Endothelial cell of umbilical vein (primary cell): ENCODE measurements around the gene UBE3B. TPM values are rescaled to one million over a fixed set of nuclear protein-coding genes. Genes with fewer than 3 reads are reported as not detected.

Source experiments
- BruUV-seq: library from RNA; stranded (reverse); fragments of 400-500 nt; replicated peaks from 2 replicates; lab custom pipeline; 2021; lab: Mats Ljungman, UMichigan
- CTCF ChIA-PET: fragments of 300-600, 350-600 bp; sonication (Branson Sonifier 250); formaldehyde crosslinking; loops from one replicate; lab custom pipeline; 2021; ENCODE audit warnings: antibody characterized with exemption, inconsistent platforms; lab: Charles Lee
- POLR2A ChIA-PET: fragments of 300-600, 350-600 bp; sonication (Branson Sonifier 250); formaldehyde crosslinking; loops from one replicate; lab custom pipeline; 2021; ENCODE audit warnings: antibody characterized with exemption, inconsistent platforms; lab: Charles Lee
- DNase-seq: peaks from one replicate; pipeline ENCODE4 v3.0.0-alpha.2; 2011; ENCODE audit warnings: low read depth, low spot score
- FAIRE-seq: peaks from 2 replicates; lab custom pipeline; 2011; peaks lifted over from hg19 to GRCh38; lab: Jason Lieb, UNC
- H2AFZ ChIP-seq: 2 replicates; pipeline ENCODE4 v1.6.0; 2012; ENCODE audit warnings: low read depth, low read length, control low read depth, inconsistent platforms
- H3K27ac ChIP-seq: 2 replicates; pipeline ENCODE4 v1.5.1; 2011; ENCODE audit warnings: low read depth, mild to moderate bottlenecking, control low read depth, low read length, moderate library complexity; ENCODE audit not compliant: insufficient read depth
- H3K27me3 ChIP-seq, 2 experiments: 2 replicates each; pipeline versions ENCODE4 v1.6.0 to v1.6.1; 2011; ENCODE audit warnings: low read length in 2 of 2, mixed read lengths in 1 of 2; ENCODE audit not compliant: control insufficient read depth in 2 of 2, insufficient read depth in 2 of 2
- H3K36me3 ChIP-seq, 2 experiments: 2 replicates in 1 of 2; 3 replicates in 1 of 2; pipeline ENCODE4 v1.5.1; 2011; ENCODE audit warnings: low read length in 2 of 2, mild to moderate bottlenecking in 1 of 2, moderate library complexity in 1 of 2; ENCODE audit not compliant: control insufficient read depth in 2 of 2, insufficient read depth in 2 of 2; ENCODE audit errors: extremely low read depth in 1 of 2
- H3K4me1 ChIP-seq: 3 replicates; pipeline ENCODE4 v1.5.1; 2011; ENCODE audit warnings: mild to moderate bottlenecking, low read length; ENCODE audit not compliant: control insufficient read depth, insufficient read depth; ENCODE audit errors: extremely low read depth
- H3K4me2 ChIP-seq: 2 replicates; pipeline ENCODE4 v1.6.1; 2011; ENCODE audit warnings: low read length, control low read depth, mixed read lengths; ENCODE audit not compliant: insufficient read depth
- H3K4me3 ChIP-seq, 3 experiments: fragments of 200-600 bp in 1 of 3; sonication (generic), shearing (Covaris generic) in 1 of 3; replicated peaks in 1 of 3; 2 replicates each; pipeline ENCODE4 v1.5.1; 2011 to 2016; ENCODE audit warnings: control low read depth in 3 of 3, low read length in 3 of 3, mild to moderate bottlenecking in 2 of 3, inconsistent platforms in 1 of 3, low read depth in 1 of 3, moderate library complexity in 1 of 3; ENCODE audit not compliant: insufficient read depth in 1 of 3
- H3K79me2 ChIP-seq: 2 replicates; pipeline ENCODE4 v1.6.0; 2012; ENCODE audit warnings: low read length, inconsistent platforms; ENCODE audit not compliant: control insufficient read depth, insufficient read depth
- H3K9ac ChIP-seq: replicated peaks from 2 replicates; pipeline ENCODE3; 2011; ENCODE audit warnings: low read length, control low read depth; ENCODE audit not compliant: insufficient read depth; ENCODE audit errors: extremely low read depth
- H3K9me1 ChIP-seq: replicated peaks from 3 replicates; pipeline ENCODE4 v1.6.0; 2011; ENCODE audit warnings: mild to moderate bottlenecking, low read length; ENCODE audit not compliant: control insufficient read depth, insufficient read depth; ENCODE audit errors: extremely low read depth
- H3K9me3 ChIP-seq: replicated peaks from 2 replicates; pipeline ENCODE4 v1.5.1; 2012; ENCODE audit warnings: low read length, inconsistent platforms; ENCODE audit not compliant: control insufficient read depth, insufficient read depth
- H4K20me1 ChIP-seq: replicated peaks from 2 replicates; pipeline ENCODE3; 2011; ENCODE audit warnings: mild to moderate bottlenecking, low read length; ENCODE audit not compliant: control insufficient read depth, insufficient read depth; ENCODE audit errors: extremely low read depth
- EZH2 ChIP-seq: IDR thresholded peaks from 2 replicates; pipeline ENCODE4 v1.6.1; 2012; ENCODE audit warnings: borderline replicate concordance, low read depth, mild to moderate bottlenecking, moderate library complexity, low read length, inconsistent platforms; ENCODE audit not compliant: severe bottlenecking
- FOS ChIP-seq: IDR thresholded peaks from 2 replicates; pipeline ENCODE4 v1.6.1; 2011; ENCODE audit warnings: mild to moderate bottlenecking, low read length, moderate library complexity, borderline replicate concordance; ENCODE audit not compliant: insufficient read depth
- GATA2 ChIP-seq: IDR thresholded peaks from 2 replicates; pipeline ENCODE4 v1.7.0; 2011; ENCODE audit warnings: low read depth, mild to moderate bottlenecking, moderate library complexity, mixed read lengths, low read length; ENCODE audit not compliant: insufficient read length, insufficient read depth
- JUN ChIP-seq: IDR thresholded peaks from 2 replicates; pipeline ENCODE4 v1.6.1; 2011; ENCODE audit warnings: borderline replicate concordance, low read depth; ENCODE audit not compliant: insufficient read length, insufficient read depth
- MAX ChIP-seq: IDR thresholded peaks from 2 replicates; pipeline ENCODE4 v1.6.1; 2011; ENCODE audit not compliant: insufficient read depth, insufficient read length
- MYC ChIP-seq: IDR thresholded peaks from one replicate; pipeline ENCODE4 v1.6.1; 2011; ENCODE audit warnings: mild to moderate bottlenecking, low read depth, low read length
- POLR2A ChIP-seq: IDR thresholded peaks from 2 replicates; pipeline ENCODE4 v1.6.1; 2012; ENCODE audit warnings: low read depth, mild to moderate bottlenecking, control low read depth, low read length
- POLR2AphosphoS5 ChIP-seq: IDR thresholded peaks from 2 replicates; pipeline ENCODE4 v1.6.1; 2012; ENCODE audit warnings: low read depth, mild to moderate bottlenecking, control low read depth, low read length, moderate library complexity; ENCODE audit not compliant: insufficient read depth
- dilution Hi-C: fragments of 300-500 bp; cut with MboI; formaldehyde crosslinking; loops from one replicate; pipeline ENCODE4 v1.15.0; 2019; ENCODE audit warnings: low sequenced_read_pairs; ENCODE audit not compliant: extremely low pct_ligation_motif_present
- intact Hi-C: fragments of 100-400 bp; cut with micrococcal nuclease; formaldehyde crosslinking; loops from one replicate; pipeline ENCODE4 v1.10.0; 2022
- polyA plus RNA-seq, 4 experiments: library from polyadenylated mRNA; depleted of rRNA in 3 of 4; stranded (reverse) in 3 of 4; unstranded in 1 of 4; fragments of >200 nt; gene quantifications; 2 replicates each; pipeline versions ENCODE4 v1.2.1 to v1.2.3, GENCODE V29; 2011 to 2012; ENCODE audit warnings: missing spikeins in 1 of 4
- total RNA-seq: library from RNA; stranded (reverse); gene quantifications from 2 replicates; pipeline ENCODE4 v1.2.3, GENCODE V29; 2021
- TF ChIP-seq, protein P1 (sequence below), 2 donors: IDR thresholded peaks; 1 replicate in 1 of 2; 2 replicates in 1 of 2; pipeline ENCODE4 v1.5.1; 2011; ENCODE audit warnings: low read length in 2 of 2, mild to moderate bottlenecking in 2 of 2, moderate library complexity in 2 of 2, control low read depth in 1 of 2, inconsistent platforms in 1 of 2, low read depth in 1 of 2; ENCODE audit not compliant: insufficient read depth in 1 of 2; ENCODE audit errors: extremely low read depth in 1 of 2

The UBE3B gene
- total and polyA plus RNA-seq, 2 donors (not counting 3 experiments of a cell fraction or from before 2014, with no cell fraction given), result 24.9 to 40.8 TPM

DNA sequence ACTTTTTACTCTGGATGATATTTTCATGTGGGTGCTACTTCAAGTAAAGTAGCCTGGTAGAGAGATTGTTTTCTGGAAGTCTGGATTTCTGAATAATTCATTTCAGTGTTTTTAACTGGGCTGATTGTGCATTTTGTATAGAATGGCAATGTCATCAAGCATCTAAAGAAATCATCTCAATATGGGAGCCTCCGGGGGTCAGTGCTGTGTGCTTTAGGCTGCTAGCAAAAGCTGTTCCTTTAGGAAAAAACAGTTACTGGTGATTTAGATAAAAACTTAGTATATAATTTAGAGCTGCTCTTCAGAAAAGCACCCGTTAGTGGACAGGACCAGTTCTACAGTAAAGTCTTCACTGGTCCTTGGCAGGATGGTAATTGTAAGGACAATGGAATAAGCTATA, 5.1 kb downstream of the UBE3B start:
- no peak overlapping the region for H3K9ac ChIP-seq
- H3K27ac ChIP-seq, result no peak overlapping the region
- TF ChIP-seq FOS (no peak), GATA2 (no peak)
- H3K79me2 ChIP-seq, result peaks cover 18% of the 10 kb centered on the region
- BruUV-seq, result no TSS peak
- no peak overlapping the region for H2AFZ ChIP-seq
- H3K9me1 ChIP-seq, result no peaks in the 10 kb centered on the region
- intact Hi-C loops, result no loop called here
- ChIA-PET CTCF (interaction anchor here (1.2 to 1.8 kb wide), 3 partner anchors 49 to 54 kb away, joined by 3 to 6 read pairs (median 5); no protein-coding TSS in a partner anchor), POLR2A (no interaction called here)
- peaks cover 9% of the 10 kb centered on the region for H3K4me1 ChIP-seq
- DNase-seq (no peak), FAIRE-seq (no peak)
- peaks cover 8 to 23% of the 10 kb centered on the region in 2 experiments for H3K36me3 ChIP-seq
- H3K9me3 ChIP-seq, result no peaks in the 10 kb centered on the region
- no peaks in the 10 kb centered on the region for H3K27me3 ChIP-seq
- H4K20me1 ChIP-seq, result no peaks in the 10 kb centered on the region
- H3K4me2 ChIP-seq, result no peak overlapping the region
- no peak overlapping the region for H3K4me3 ChIP-seq
- dilution Hi-C loops, result no loop called here

DNA sequence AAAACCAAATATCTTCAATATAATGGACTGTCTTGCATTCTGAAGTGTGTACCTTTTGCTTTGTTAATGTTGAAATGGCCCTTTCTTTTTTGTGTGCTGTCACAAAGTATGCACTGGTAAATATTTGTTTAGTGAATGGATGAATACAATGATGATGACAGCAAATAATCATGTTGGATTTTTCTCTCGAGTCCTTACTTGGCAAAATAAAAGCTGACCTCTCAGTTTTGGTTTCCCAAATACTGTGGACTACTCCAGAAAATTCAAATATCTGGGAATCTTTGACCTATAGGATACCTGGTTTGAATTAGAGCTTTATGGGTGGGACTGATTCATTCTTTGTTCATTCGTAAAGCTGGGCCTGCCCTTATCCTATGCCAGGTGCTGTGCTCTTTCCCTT, 5.5 kb downstream of the UBE3B start:
- intact Hi-C loops, result no loop called here
- no peaks in the 10 kb centered on the region for H3K9me3 ChIP-seq
- H3K9me1 ChIP-seq, result no peaks in the 10 kb centered on the region
- FAIRE-seq, result no peak
- H3K27ac ChIP-seq, result no peak overlapping the region
- ChIA-PET POLR2A (interaction anchor here (0.6 kb wide), 1 partner anchor 388 kb away, joined by 3 read pairs; no protein-coding TSS in a partner anchor), CTCF (interaction anchor here (1.2 to 1.8 kb wide), 3 partner anchors 50 to 55 kb away, joined by 3 to 6 read pairs (median 5); no protein-coding TSS in a partner anchor)
- H3K9ac ChIP-seq, result no peak overlapping the region
- no peak overlapping the region for H2AFZ ChIP-seq
- no peak overlapping the region for H3K4me3 ChIP-seq
- dilution Hi-C loops, result no loop called here
- BruUV-seq, result no TSS peak
- H3K27me3 ChIP-seq, result no peaks in the 10 kb centered on the region
- no peak for DNase-seq
- peaks cover 8 to 27% of the 10 kb centered on the region in 2 experiments for H3K36me3 ChIP-seq
- no peaks in the 10 kb centered on the region for H4K20me1 ChIP-seq
- H3K4me2 ChIP-seq, result no peak overlapping the region
- peaks cover 8% of the 10 kb centered on the region for H3K4me1 ChIP-seq
- peaks cover 15% of the 10 kb centered on the region for H3K79me2 ChIP-seq
- TF ChIP-seq MAX, result no peak
- no peak for TF ChIP-seq GATA2
- no peak for TF ChIP-seq EZH2
- no peak for TF ChIP-seq MYC
- no peak for TF ChIP-seq JUN
- TF ChIP-seq POLR2A, result no peak
- no peak for TF ChIP-seq FOS
- TF ChIP-seq, protein P1, sequence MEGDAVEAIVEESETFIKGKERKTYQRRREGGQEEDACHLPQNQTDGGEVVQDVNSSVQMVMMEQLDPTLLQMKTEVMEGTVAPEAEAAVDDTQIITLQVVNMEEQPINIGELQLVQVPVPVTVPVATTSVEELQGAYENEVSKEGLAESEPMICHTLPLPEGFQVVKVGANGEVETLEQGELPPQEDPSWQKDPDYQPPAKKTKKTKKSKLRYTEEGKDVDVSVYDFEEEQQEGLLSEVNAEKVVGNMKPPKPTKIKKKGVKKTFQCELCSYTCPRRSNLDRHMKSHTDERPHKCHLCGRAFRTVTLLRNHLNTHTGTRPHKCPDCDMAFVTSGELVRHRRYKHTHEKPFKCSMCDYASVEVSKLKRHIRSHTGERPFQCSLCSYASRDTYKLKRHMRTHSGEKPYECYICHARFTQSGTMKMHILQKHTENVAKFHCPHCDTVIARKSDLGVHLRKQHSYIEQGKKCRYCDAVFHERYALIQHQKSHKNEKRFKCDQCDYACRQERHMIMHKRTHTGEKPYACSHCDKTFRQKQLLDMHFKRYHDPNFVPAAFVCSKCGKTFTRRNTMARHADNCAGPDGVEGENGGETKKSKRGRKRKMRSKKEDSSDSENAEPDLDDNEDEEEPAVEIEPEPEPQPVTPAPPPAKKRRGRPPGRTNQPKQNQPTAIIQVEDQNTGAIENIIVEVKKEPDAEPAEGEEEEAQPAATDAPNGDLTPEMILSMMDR (IDR thresholded peaks at IDR 0.05; ENCODE audit: extremely low read depth in 1 of 2, insufficient read depth in 1 of 2, low read depth in 1 of 2, low read length in 2 of 2), result no peak
- TF ChIP-seq POLR2AphosphoS5, result no peak
